Measurements from ENCODE around the gene UBIAD1.

UBIAD1 gene

DNA sequence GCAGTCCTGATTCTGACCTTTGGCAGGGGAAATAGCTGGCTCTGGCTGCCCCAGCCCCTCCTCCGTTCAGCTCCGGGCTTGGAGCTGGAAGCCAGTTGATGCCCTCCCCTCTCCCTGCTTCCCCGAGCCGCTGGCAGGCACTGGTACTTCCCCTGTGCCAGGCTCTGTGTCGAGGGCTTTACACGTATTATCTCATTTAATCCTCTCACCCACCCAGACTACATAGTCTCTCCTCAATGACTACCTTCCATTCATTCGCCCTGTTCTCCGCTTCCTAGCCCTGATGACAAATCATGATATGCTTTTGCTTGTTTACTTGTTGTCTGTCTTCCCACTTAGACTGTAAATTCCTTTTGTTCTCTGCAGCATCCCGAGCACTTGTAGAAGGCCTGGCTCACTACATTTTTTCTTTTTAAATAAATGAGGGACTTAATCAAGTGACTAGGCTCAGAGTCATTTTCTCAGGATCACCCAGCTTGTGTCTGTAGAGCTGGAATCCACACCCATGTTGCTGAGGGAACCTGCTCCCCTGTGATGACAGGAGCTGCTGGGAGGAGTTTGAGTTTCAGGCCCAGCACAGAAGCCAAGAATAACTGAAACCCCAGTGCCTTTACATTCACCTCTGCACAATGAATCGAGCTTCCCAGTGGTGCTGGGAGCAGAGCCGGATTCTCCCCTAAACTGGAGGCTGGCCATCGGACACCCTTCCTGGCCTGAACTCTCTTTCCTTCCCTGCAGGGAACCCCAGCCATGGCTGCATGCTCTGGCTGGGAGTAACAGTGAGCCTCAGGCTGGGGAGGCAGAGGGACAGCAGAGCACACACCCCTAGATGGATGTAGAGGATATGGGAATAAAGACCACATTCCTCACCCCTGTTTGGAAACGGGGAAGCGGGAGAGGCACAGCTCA lies 58.3 kb downstream of the UBIAD1 start:
- no peaks in the 10 kb centered on the region for H3K4me1 ChIP-seq (ENCODE audit: control insufficient read depth, insufficient read depth, low read length)
- H3K4me3 ChIP-seq (ENCODE audit: low read length in 2 of 2), result no peak overlapping the region
- peaks cover 0 to 33% of the 10 kb centered on the region in 2 donors for H3K27me3 ChIP-seq (ENCODE audit: control insufficient read depth in 1 of 2, insufficient read depth in 2 of 2, low read length in 2 of 2)
- H3K36me3 ChIP-seq (ENCODE audit: control insufficient read depth in 2 of 2, insufficient read depth in 2 of 2, low read length in 2 of 2), result no peaks in the 10 kb centered on the region
- no peaks in the 10 kb centered on the region for H3K9me3 ChIP-seq (ENCODE audit: control insufficient read depth in 2 of 2, low read length in 2 of 2)
- H3K27ac ChIP-seq (ENCODE audit: low read length), result no peak overlapping the region
- no peak overlapping the region for H3K9ac ChIP-seq (ENCODE audit: low read length in 2 of 2)

DNA sequence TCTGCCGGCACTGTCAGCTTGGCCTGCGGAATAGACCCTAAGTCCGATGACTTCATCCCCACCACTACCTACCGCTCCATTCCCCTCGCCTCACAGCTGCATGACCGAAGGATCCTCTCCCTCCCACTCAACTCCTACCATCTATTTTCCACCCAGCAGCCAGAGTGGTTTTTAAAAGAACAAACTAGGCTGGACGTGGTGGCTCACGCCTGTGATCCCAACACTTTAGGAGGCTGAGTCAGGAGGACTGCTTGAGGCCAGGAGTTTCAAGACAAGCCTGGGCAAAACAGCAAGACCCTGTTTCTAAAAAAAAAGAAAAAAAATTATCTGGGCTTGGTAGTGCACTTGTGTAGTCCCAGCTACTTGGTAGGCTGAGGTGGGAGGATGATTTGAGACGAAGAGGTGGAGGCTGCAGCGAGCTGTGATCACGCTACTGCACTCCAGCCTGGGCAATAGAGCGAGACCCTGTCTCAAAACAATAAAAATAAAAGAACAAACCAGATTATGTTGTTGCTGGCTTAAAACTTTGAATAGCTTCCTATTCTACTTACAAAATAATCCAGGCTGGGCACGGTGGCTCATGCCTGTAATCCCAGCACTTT lies 59.0 kb downstream of the UBIAD1 start:
- Histone ChIP-seq H3K27ac (ENCODE audit: low read length) (no peak overlapping the region), H3K9ac (ENCODE audit: low read length in 2 of 2) (no peak overlapping the region), H3K4me3 (ENCODE audit: low read length in 2 of 2) (no peak overlapping the region), H3K27me3 (ENCODE audit: control insufficient read depth in 1 of 2, insufficient read depth in 2 of 2, low read length in 2 of 2) (peaks cover 0 to 32% of the 10 kb centered on the region in 2 donors), H3K36me3 (ENCODE audit: control insufficient read depth in 2 of 2, insufficient read depth in 2 of 2, low read length in 2 of 2) (no peaks in the 10 kb centered on the region), H3K4me1 (ENCODE audit: control insufficient read depth, insufficient read depth, low read length) (no peaks in the 10 kb centered on the region), H3K9me3 (ENCODE audit: control insufficient read depth in 2 of 2, low read length in 2 of 2) (no peaks in the 10 kb centered on the region)

DNA sequence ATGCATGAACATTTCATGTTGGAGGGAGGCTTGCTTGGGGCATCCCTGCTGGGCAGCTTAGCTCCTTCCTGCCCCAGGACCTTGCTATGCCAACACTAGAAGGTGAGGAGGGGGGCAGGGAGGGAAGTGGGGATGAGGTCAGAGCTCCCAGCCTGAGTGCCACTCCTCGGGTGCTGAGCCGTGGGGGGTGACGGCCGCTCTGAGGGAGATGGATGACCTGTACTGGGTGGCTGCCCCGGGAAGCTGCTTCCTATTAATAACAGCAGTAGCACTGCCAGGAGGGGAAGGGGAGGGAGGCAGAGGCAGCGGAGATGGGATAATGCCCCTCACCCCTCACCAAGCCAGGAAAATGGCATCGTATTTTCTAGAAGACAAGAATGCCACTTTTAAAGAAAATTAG lies 60.6 kb downstream of the UBIAD1 start:
- Histone ChIP-seq H3K4me3 (ENCODE audit: low read length in 2 of 2) (no peak overlapping the region), H3K9ac (ENCODE audit: low read length in 2 of 2) (no peak overlapping the region), H3K27me3 (ENCODE audit: control insufficient read depth in 1 of 2, insufficient read depth in 2 of 2, low read length in 2 of 2) (peaks cover 9 to 34% of the 10 kb centered on the region in 2 donors), H3K9me3 (ENCODE audit: control insufficient read depth in 2 of 2, low read length in 2 of 2) (no peaks in the 10 kb centered on the region), H3K36me3 (ENCODE audit: control insufficient read depth in 2 of 2, insufficient read depth in 2 of 2, low read length in 2 of 2) (no peaks in the 10 kb centered on the region), H3K4me1 (ENCODE audit: control insufficient read depth, insufficient read depth, low read length) (no peaks in the 10 kb centered on the region), H3K27ac (ENCODE audit: low read length) (no peak overlapping the region)

DNA sequence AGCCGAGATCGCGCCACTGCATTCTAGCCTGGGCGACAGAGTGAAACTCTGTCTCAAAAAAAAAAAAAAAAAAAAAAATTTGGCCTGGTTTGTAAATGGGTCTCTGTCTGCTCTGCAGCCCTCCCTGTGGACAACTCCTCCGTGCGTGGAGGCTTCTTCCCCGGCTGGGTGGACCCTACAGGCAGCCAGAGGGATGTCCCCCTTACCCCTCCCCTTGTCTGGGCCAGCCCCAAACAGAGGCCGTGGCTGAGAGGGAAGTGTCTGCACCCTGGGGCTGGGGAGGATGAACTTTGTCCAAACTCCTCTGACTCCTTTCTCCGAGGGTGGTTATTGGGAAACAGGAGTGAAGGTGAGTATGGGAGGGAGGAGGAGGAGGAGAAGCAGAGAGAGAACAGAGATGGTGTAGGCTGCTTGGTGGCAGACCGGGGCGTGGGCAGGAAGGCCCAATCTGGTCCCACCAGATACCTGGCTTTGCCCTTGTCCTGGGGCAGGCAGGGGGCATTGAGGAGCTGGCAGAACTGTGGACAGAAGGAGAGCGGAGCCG lies 61.3 kb downstream of the UBIAD1 start:
- Histone ChIP-seq H3K27ac (ENCODE audit: low read length) (no peak overlapping the region), H3K4me3 (ENCODE audit: low read length in 2 of 2) (no peak overlapping the region), H3K27me3 (ENCODE audit: control insufficient read depth in 1 of 2, insufficient read depth in 2 of 2, low read length in 2 of 2) (peaks cover 14 to 32% of the 10 kb centered on the region in 2 donors), H3K9me3 (ENCODE audit: control insufficient read depth in 2 of 2, low read length in 2 of 2) (no peaks in the 10 kb centered on the region), H3K36me3 (ENCODE audit: control insufficient read depth in 2 of 2, insufficient read depth in 2 of 2, low read length in 2 of 2) (no peaks in the 10 kb centered on the region), H3K4me1 (ENCODE audit: control insufficient read depth, insufficient read depth, low read length) (no peaks in the 10 kb centered on the region), H3K9ac (ENCODE audit: low read length in 2 of 2) (no peak overlapping the region)

DNA sequence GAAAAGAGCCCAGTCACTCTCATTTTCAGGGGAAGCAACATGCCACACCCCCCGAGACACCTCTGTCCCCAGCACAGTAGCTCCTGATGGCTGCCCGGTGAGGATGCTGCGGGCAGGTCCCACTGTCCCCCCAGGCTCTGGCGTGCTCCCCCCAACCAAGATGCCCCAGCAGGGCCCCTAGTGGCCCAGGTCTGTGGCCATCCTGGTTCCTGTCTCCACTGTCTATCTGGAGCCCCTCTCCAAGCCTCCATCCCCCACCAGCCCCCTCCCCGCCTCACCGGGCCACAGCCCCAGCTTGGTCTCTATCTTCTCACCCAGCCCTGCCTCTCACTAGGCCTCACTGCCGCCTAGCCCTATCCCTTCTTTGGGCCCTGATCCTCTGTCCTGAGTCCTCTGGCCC lies 61.8 kb downstream of the UBIAD1 start:
- no peak overlapping the region for H3K4me3 ChIP-seq (ENCODE audit: low read length in 2 of 2)
- peaks cover 18 to 32% of the 10 kb centered on the region in 2 donors for H3K27me3 ChIP-seq (ENCODE audit: control insufficient read depth in 1 of 2, insufficient read depth in 2 of 2, low read length in 2 of 2)
- no peak overlapping the region for H3K27ac ChIP-seq (ENCODE audit: low read length)
- no peak overlapping the region for H3K9ac ChIP-seq (ENCODE audit: low read length in 2 of 2)
- no peaks in the 10 kb centered on the region for H3K9me3 ChIP-seq (ENCODE audit: control insufficient read depth in 2 of 2, low read length in 2 of 2)
- no peaks in the 10 kb centered on the region for H3K4me1 ChIP-seq (ENCODE audit: control insufficient read depth, insufficient read depth, low read length)
- H3K36me3 ChIP-seq (ENCODE audit: control insufficient read depth in 2 of 2, insufficient read depth in 2 of 2, low read length in 2 of 2), result no peaks in the 10 kb centered on the region

DNA sequence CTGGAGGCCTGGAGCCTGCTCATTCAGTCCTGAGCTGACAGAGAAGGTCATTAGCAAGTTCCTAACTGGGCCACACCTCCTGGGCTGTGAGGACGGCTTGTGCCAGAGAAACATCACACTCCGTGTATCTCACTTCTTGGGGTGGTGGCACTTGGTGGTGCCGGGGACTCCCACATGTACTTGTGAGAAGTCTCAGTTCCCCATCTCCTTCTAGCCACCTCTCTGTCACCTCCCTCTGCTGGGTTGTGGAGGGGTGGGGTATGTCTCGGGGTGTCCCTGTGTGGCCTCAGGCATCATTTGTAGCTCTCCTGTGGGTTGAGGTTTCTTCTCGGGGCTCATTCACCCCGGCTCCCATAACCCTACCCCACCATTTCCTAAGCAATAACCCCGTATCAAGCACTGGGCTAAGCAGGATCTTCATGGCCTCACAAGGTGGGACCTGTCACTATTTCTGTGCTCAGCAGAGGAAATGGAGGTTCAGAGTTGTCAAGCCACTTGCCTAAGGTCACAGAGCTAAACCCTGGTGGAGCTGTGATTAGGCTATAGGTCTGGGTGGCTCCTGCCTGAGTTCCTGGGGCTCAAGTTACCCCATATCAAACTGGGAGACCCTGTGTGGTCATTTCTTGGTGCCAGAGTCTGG lies 62.5 kb downstream of the UBIAD1 start:
- Histone ChIP-seq H3K27ac (ENCODE audit: low read length) (no peak overlapping the region), H3K9ac (ENCODE audit: low read length in 2 of 2) (no peak overlapping the region), H3K36me3 (ENCODE audit: control insufficient read depth in 2 of 2, insufficient read depth in 2 of 2, low read length in 2 of 2) (no peaks in the 10 kb centered on the region), H3K9me3 (ENCODE audit: control insufficient read depth in 2 of 2, low read length in 2 of 2) (no peaks in the 10 kb centered on the region), H3K4me3 (ENCODE audit: low read length in 2 of 2) (no peak overlapping the region), H3K27me3 (ENCODE audit: control insufficient read depth in 1 of 2, insufficient read depth in 2 of 2, low read length in 2 of 2) (peaks cover 21 to 39% of the 10 kb centered on the region in 2 donors), H3K4me1 (ENCODE audit: control insufficient read depth, insufficient read depth, low read length) (no peaks in the 10 kb centered on the region)

DNA sequence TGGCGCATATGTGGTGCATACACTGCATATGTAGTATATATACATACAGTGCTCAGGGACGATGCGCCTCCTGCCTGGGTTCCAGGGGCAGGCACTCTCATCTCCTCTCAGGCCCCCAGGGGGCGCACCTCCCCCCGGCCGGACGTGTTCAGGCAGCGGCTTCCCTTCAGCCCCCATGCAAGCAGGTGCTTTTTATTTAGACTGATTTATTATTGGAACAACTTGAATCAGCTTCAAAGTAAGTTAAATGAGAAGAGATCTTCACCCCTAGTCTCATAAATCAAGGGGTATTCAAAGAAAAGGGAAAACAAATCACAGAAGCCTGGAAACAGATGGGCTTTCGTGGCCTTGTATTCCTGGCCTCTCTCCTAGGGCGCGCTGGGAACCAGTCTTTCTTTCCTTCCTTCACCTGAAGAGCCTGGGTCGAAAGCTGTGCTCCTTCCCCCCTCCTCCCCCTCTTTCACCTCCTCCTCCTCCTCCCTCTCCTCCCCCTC lies 64.6 kb downstream of the UBIAD1 start:
- Histone ChIP-seq H3K27me3 (ENCODE audit: control insufficient read depth in 1 of 2, insufficient read depth in 2 of 2, low read length in 2 of 2) (peaks cover 27 to 39% of the 10 kb centered on the region in 2 donors), H3K4me3 (ENCODE audit: low read length in 2 of 2) (no peak overlapping the region)

More for the DNA sequence above, 64.6 kb downstream of the UBIAD1 start:
- no peaks in the 10 kb centered on the region for H3K36me3 ChIP-seq (ENCODE audit: control insufficient read depth in 2 of 2, insufficient read depth in 2 of 2, low read length in 2 of 2)
- H3K9me3 ChIP-seq (ENCODE audit: control insufficient read depth in 2 of 2, low read length in 2 of 2), result no peaks in the 10 kb centered on the region
- no peak overlapping the region for H3K27ac ChIP-seq (ENCODE audit: low read length)
- H3K9ac ChIP-seq (ENCODE audit: low read length in 2 of 2), result no peak overlapping the region
- no peaks in the 10 kb centered on the region for H3K4me1 ChIP-seq (ENCODE audit: control insufficient read depth, insufficient read depth, low read length)

Data from stomach smooth muscle (tissue), 2 donors.